ENCODE measurements around the gene CR1. TPM values are rescaled to one million over a fixed set of nuclear protein-coding genes. Genes with fewer than 3 reads are reported as not detected.

The CR1 gene
- total RNA-seq, 1 experiment from 2014 or later, result 0.13 TPM

DNA sequence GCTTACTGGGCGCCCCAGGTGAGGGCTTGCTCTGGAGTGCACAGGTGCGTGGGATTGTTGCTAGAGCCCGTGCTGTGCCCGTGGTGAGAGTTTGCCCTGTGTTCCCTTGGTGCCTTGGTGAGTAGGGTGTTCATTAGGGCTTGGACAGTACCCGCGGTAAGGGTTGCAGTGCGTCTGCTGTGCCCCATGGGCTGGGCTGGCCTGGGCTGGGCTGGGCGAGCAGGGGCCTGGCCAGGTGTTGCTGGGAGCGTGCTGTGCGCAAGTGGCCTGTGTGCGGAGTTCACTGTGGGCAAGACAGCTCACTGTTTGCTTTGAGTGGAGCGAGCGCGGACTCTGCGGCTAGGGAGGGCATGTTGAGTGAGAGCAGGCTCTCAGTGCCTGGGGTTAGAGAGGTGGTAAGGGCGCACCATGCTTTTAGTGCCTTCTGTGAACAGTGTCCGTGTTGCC is 149.7 kb downstream of the CR1 start:
- ChIA-PET CTCF (no interaction called here), POLR2A (no interaction called here)
- Mint-ChIP-seq H3K9me3 (0 out of 2 replicates have a peak, but pooled peaks cover 4% of the 10 kb centered on the region), H3K27ac (no peak overlapping the region), H3K4me1 (peaks cover 65% of the 10 kb centered on the region), H3K4me3 (peak overlapping the region; percentile 83), H3K27me3 (ENCODE audit: low read depth) (peaks cover 10% of the 10 kb centered on the region), H3K36me3 (no peaks in the 10 kb centered on the region)
- peak; percentile 31 for ATAC-seq
- DNase-seq (ENCODE audit: low spot score), result peak; percentile 31
- TF ChIP-seq ZNF416 (CRISPR knock-in tag; IDR thresholded peaks at IDR 0.05), result no peak

GRCh38 chr1:207646171-207646570 is 150.2 kb downstream of the CR1 start:
- no peak for TF ChIP-seq HMGXB4 (CRISPR knock-in tag; IDR thresholded peaks at IDR 0.05)
- TF ChIP-seq, protein P1, sequence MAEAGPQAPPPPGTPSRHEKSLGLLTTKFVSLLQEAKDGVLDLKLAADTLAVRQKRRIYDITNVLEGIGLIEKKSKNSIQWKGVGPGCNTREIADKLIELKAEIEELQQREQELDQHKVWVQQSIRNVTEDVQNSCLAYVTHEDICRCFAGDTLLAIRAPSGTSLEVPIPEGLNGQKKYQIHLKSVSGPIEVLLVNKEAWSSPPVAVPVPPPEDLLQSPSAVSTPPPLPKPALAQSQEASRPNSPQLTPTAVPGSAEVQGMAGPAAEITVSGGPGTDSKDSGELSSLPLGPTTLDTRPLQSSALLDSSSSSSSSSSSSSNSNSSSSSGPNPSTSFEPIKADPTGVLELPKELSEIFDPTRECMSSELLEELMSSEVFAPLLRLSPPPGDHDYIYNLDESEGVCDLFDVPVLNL (CRISPR knock-in tag; IDR thresholded peaks at IDR 0.05; ENCODE audit: borderline replicate concordance, low read depth), result no peak
- TF ChIP-seq GTF2I (CRISPR knock-in tag; conservative IDR thresholded peaks at IDR 0.05), result no peak
- no peak for TF ChIP-seq ZNF232 (CRISPR knock-in tag; IDR thresholded peaks at IDR 0.05)
- no peak for TF ChIP-seq TCF7 (CRISPR knock-in tag; IDR thresholded peaks at IDR 0.05; ENCODE audit: low read depth)
- no peak for TF ChIP-seq ZNF281 (CRISPR knock-in tag; IDR thresholded peaks at IDR 0.05)
- TF ChIP-seq NFE2L1 (CRISPR knock-in tag; IDR thresholded peaks at IDR 0.05), result no peak
- no peak for TF ChIP-seq ZNF671 (CRISPR knock-in tag; IDR thresholded peaks at IDR 0.05)
- no peak for TF ChIP-seq USF2 (CRISPR knock-in tag; IDR thresholded peaks at IDR 0.05)
- TF ChIP-seq ZNF219 (CRISPR knock-in tag; IDR thresholded peaks at IDR 0.05; ENCODE audit: borderline replicate concordance), result no peak
- TF ChIP-seq MYBL2 (CRISPR knock-in tag; IDR thresholded peaks at IDR 0.05), result no peak
- no peak for DNase-seq (ENCODE audit: low spot score)

GRCh38 chr1:207646944-207647579 is 151.1 kb downstream of the CR1 start:
- H3K4me1 Mint-ChIP-seq, result peaks cover 57% of the 10 kb centered on the region
- TF ChIP-seq, protein P2, sequence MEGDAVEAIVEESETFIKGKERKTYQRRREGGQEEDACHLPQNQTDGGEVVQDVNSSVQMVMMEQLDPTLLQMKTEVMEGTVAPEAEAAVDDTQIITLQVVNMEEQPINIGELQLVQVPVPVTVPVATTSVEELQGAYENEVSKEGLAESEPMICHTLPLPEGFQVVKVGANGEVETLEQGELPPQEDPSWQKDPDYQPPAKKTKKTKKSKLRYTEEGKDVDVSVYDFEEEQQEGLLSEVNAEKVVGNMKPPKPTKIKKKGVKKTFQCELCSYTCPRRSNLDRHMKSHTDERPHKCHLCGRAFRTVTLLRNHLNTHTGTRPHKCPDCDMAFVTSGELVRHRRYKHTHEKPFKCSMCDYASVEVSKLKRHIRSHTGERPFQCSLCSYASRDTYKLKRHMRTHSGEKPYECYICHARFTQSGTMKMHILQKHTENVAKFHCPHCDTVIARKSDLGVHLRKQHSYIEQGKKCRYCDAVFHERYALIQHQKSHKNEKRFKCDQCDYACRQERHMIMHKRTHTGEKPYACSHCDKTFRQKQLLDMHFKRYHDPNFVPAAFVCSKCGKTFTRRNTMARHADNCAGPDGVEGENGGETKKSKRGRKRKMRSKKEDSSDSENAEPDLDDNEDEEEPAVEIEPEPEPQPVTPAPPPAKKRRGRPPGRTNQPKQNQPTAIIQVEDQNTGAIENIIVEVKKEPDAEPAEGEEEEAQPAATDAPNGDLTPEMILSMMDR (IDR thresholded peaks at IDR 0.05), result no peak
- TF ChIP-seq RELA (CRISPR knock-in tag; IDR thresholded peaks at IDR 0.05; ENCODE audit: borderline replicate concordance) (no peak), ZNF263 (CRISPR knock-in tag; IDR thresholded peaks at IDR 0.05; ENCODE audit: low read depth) (no peak), ZNF281 (CRISPR knock-in tag; IDR thresholded peaks at IDR 0.05) (no peak), ATF2 (CRISPR knock-in tag; IDR thresholded peaks at IDR 0.05; ENCODE audit: borderline replicate concordance, low read depth) (no peak), MXD4 (CRISPR knock-in tag; IDR thresholded peaks at IDR 0.05; ENCODE audit: borderline replicate concordance) (no peak)

More at GRCh38 chr1:207646171-207646570, 150.2 kb downstream of the CR1 start:
- ChIA-PET CTCF (no interaction called here), POLR2A (no interaction called here)
- no peak overlapping the region for H3K27ac Mint-ChIP-seq
- no peaks in the 10 kb centered on the region for H3K36me3 Mint-ChIP-seq
- H3K9me3 Mint-ChIP-seq, result 0 out of 2 replicates have a peak, but pooled peaks cover 4% of the 10 kb centered on the region
- H3K4me1 Mint-ChIP-seq, result peaks cover 60% of the 10 kb centered on the region
- H3K4me3 Mint-ChIP-seq, result peak overlapping the region; percentile 83
- ATAC-seq, result no peak
- peaks cover 10% of the 10 kb centered on the region for H3K27me3 Mint-ChIP-seq (ENCODE audit: low read depth)

More at GRCh38 chr1:207646944-207647579, 151.1 kb downstream of the CR1 start:
- no peak overlapping the region for H3K27ac Mint-ChIP-seq
- ChIA-PET CTCF (interaction anchor here (1.0 kb wide), 1 partner anchor 27 kb away, joined by 3 read pairs; no protein-coding TSS in a partner anchor), POLR2A (no interaction called here)
- H3K9me3 Mint-ChIP-seq, result 0 out of 2 replicates have a peak, but pooled peaks cover 4% of the 10 kb centered on the region
- no peak for ATAC-seq
- peaks cover 10% of the 10 kb centered on the region for H3K27me3 Mint-ChIP-seq (ENCODE audit: low read depth)
- DNase-seq (ENCODE audit: low spot score), result no peak
- no peaks in the 10 kb centered on the region for H3K36me3 Mint-ChIP-seq
- H3K4me3 Mint-ChIP-seq, result peak overlapping the region; percentile 32

All from WTC11 (cell line).